ENCODE measurements around the gene SERPINF2.

The SERPINF2 gene

DNA sequence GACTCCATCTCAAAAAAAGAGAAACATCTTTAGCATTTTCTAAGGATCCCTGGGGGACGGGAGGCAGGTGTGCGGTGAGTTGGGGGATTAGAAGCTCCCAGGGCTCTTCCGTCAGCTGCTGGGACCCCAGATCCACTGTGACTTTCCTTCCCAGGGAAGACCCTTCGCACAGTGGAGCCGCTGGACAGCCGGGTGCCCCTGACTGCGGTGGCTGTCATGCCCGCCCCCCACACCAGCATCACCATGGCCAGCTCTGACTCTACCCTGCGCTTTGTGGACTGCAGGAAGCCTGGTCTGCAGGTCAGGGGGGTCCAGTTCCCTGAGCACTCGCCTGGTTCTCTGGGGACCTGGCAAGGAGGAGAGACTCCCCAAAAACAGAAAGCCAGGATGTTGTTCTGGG is 7.3 kb upstream of the SERPINF2 start:
- ATAC-seq (ENCODE audit: insufficient read depth, low read depth) (no peak), DNase-seq (no peak)
- no peak overlapping the region for H2AFZ ChIP-seq (ENCODE audit: low read depth, low read length)
- no peaks in the 10 kb centered on the region for H3K9me3 ChIP-seq (ENCODE audit: insufficient read depth, low read length, severe bottlenecking)
- H3K27me3 ChIP-seq (ENCODE audit: insufficient read depth, low read length, poor library complexity), result no peaks in the 10 kb centered on the region
- no peak overlapping the region for H3K9ac ChIP-seq (ENCODE audit: low read depth, low read length)
- H3K4me3 ChIP-seq (ENCODE audit: low read depth in 1 of 2, low read length in 2 of 2), result no peak overlapping the region
- no peak overlapping the region for H3K27ac ChIP-seq (ENCODE audit: low read length)
- TF ChIP-seq EZH2 (IDR thresholded peaks at IDR 0.05; ENCODE audit: borderline replicate concordance, low read depth, low read length, severe bottlenecking) (no peak), CTCF (IDR thresholded peaks at IDR 0.05; ENCODE audit: borderline replicate concordance, extremely low read depth, low read length, poor library complexity, severe bottlenecking) (no peak)
- no peaks in the 10 kb centered on the region for H3K79me2 ChIP-seq (ENCODE audit: insufficient read depth, low read length)
- no peaks in the 10 kb centered on the region for H4K20me1 ChIP-seq (ENCODE audit: insufficient read depth, low read length)
- no peaks in the 10 kb centered on the region for H3K4me1 ChIP-seq (ENCODE audit: insufficient read depth, low read length)
- H3K4me2 ChIP-seq (ENCODE audit: insufficient read depth, low read length), result no peak overlapping the region
- H3K36me3 ChIP-seq (ENCODE audit: insufficient read depth, low read length), result peaks cover 15% of the 10 kb centered on the region

- Histone ChIP-seq H3K9ac (ENCODE audit: low read depth, low read length) (no peak overlapping the region), H3K27ac (ENCODE audit: low read length) (no peak overlapping the region), H3K9me3 (ENCODE audit: insufficient read depth, low read length, severe bottlenecking) (no peaks in the 10 kb centered on the region), H3K79me2 (ENCODE audit: insufficient read depth, low read length) (no peaks in the 10 kb centered on the region), H2AFZ (ENCODE audit: low read depth, low read length) (no peak overlapping the region), H3K4me1 (ENCODE audit: insufficient read depth, low read length) (no peaks in the 10 kb centered on the region), H3K4me2 (ENCODE audit: insufficient read depth, low read length) (no peak overlapping the region), H3K36me3 (ENCODE audit: insufficient read depth, low read length) (peaks cover 15% of the 10 kb centered on the region), H3K4me3 (ENCODE audit: low read depth in 1 of 2, low read length in 2 of 2) (no peak overlapping the region), H3K27me3 (ENCODE audit: insufficient read depth, low read length, poor library complexity) (no peaks in the 10 kb centered on the region), H4K20me1 (ENCODE audit: insufficient read depth, low read length) (no peaks in the 10 kb centered on the region)
- no peak for TF ChIP-seq EZH2 (IDR thresholded peaks at IDR 0.05; ENCODE audit: borderline replicate concordance, low read depth, low read length, severe bottlenecking)
- TF ChIP-seq CTCF (IDR thresholded peaks at IDR 0.05; ENCODE audit: borderline replicate concordance, extremely low read depth, low read length, poor library complexity, severe bottlenecking), result no peak
- no peak for DNase-seq
- no peak for ATAC-seq (ENCODE audit: insufficient read depth, low read depth)
Measured at GRCh38 chr17:1735834-1736347, 6.8 kb upstream of the SERPINF2 start.

DNA sequence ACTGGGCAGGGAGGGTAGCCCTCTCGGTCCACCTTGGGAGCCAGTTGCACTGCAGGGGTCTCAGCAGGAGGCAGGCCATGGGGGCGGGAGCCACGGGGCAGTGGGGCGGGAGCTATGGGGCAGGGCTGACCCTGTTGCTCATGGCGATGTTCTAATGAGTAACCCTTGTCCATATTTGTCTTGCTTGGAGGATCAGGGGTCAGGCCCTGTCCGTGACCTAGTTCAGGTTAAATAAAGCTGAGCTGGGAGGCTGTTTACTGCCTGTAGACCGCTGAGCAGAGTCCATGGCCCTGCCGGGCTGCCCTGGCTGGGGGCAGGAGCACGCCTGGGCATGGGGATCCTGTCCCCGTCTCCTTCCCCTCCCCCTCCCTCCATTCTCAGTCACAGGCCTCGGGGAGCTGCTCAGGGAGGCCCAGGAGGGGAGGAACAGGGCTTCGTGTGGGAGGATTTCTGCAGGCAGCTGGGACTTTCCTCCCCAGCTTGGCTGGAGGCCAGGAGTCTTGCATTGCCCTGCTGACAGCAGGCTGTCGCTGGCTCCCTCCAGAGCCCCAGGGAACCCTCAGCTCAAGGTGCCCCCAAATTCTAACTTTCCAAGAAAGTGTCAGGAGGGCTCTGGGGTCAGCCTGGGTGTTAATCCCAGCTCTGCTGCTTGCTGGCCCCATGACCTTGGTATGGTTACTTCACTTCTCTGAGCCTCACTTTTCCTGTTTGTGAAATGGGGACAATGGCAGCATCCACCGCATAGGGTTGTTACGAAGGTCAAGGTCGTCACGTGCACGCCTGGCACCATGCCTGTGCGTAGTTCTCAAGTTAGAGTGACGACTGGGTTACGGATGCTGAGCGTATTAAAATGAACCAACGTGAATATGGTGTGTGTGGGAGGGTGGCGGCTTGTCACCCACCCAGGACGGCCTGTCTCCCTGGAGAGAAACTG is 6.1 kb upstream of the SERPINF2 start:
- ATAC-seq (ENCODE audit: insufficient read depth, low read depth), result no peak
- H3K4me3 ChIP-seq (ENCODE audit: low read depth in 1 of 2, low read length in 2 of 2), result no peak overlapping the region
- H3K27ac ChIP-seq (ENCODE audit: low read length), result no peak overlapping the region
- H3K4me1 ChIP-seq (ENCODE audit: insufficient read depth, low read length), result no peaks in the 10 kb centered on the region
- H2AFZ ChIP-seq (ENCODE audit: low read depth, low read length), result no peak overlapping the region
- no peaks in the 10 kb centered on the region for H4K20me1 ChIP-seq (ENCODE audit: insufficient read depth, low read length)
- H3K36me3 ChIP-seq (ENCODE audit: insufficient read depth, low read length), result peaks cover 15% of the 10 kb centered on the region
- no peak for TF ChIP-seq CTCF (IDR thresholded peaks at IDR 0.05; ENCODE audit: borderline replicate concordance, extremely low read depth, low read length, poor library complexity, severe bottlenecking)
- no peak for TF ChIP-seq EZH2 (IDR thresholded peaks at IDR 0.05; ENCODE audit: borderline replicate concordance, low read depth, low read length, severe bottlenecking)
- no peaks in the 10 kb centered on the region for H3K27me3 ChIP-seq (ENCODE audit: insufficient read depth, low read length, poor library complexity)
- H3K9me3 ChIP-seq (ENCODE audit: insufficient read depth, low read length, severe bottlenecking), result no peaks in the 10 kb centered on the region
- H3K4me2 ChIP-seq (ENCODE audit: insufficient read depth, low read length), result no peak overlapping the region
- DNase-seq, result no peak
- no peaks in the 10 kb centered on the region for H3K79me2 ChIP-seq (ENCODE audit: insufficient read depth, low read length)
- H3K9ac ChIP-seq (ENCODE audit: low read depth, low read length), result no peak overlapping the region

Measured in DND-41 (cell line).